Natural killer cell (primary cell): ENCODE measurements around the gene MSANTD2. TPM values are rescaled to one million over a fixed set of nuclear protein-coding genes. Genes with fewer than 3 reads are reported as not detected.

Source experiments
- ATAC-seq, 3 donors: fragments of 150-1000 bp in 2 of 3; fragments of 200-7000 bp in 1 of 3; cut with Tn5 transposase; 1 replicate in 1 of 3; 2 replicates in 2 of 3; pipeline ENCODE4 v1.10.0; 2021; ENCODE audit warnings: mild to moderate bottlenecking in 2 of 3, moderate library complexity in 2 of 3
- DNase-seq, 2 donors: peaks; one replicate each; pipeline versions ENCODE4 v3.0.0 to v3.0.0-alpha.2; 2013 to 2021; ENCODE audit warnings: mixed read lengths in 1 of 2
- H3K27ac ChIP-seq: one replicate; pipeline ENCODE4 v1.5.1; 2013; ENCODE audit warnings: mild to moderate bottlenecking, low read length
- H3K27me3 ChIP-seq: one replicate; pipeline ENCODE4 v1.6.1; 2013; ENCODE audit warnings: low read length; ENCODE audit not compliant: control insufficient read depth, insufficient read depth
- H3K36me3 ChIP-seq: one replicate; pipeline ENCODE4 v1.6.1; 2013; ENCODE audit warnings: low read length; ENCODE audit not compliant: control insufficient read depth, insufficient read depth
- H3K4me1 ChIP-seq: one replicate; pipeline ENCODE4 v1.6.1; 2013; ENCODE audit warnings: low read length; ENCODE audit not compliant: control insufficient read depth, insufficient read depth
- H3K4me3 ChIP-seq: one replicate; pipeline ENCODE4 v1.5.1; 2013; ENCODE audit warnings: low read length
- H3K9me3 ChIP-seq: one replicate; pipeline ENCODE4 v1.6.1; 2013; ENCODE audit warnings: low read length; ENCODE audit not compliant: control insufficient read depth, insufficient read depth
- H3K27ac Mint-ChIP-seq, 2 donors: one replicate each; pipeline ENCODE4 v1.8.0; 2022; ENCODE audit warnings: mild to moderate bottlenecking in 2 of 2, mixed read lengths in 2 of 2, moderate library complexity in 1 of 2
- H3K27me3 Mint-ChIP-seq, 2 donors: one replicate each; pipeline ENCODE4 v1.8.0; 2022; ENCODE audit warnings: low read depth in 2 of 2, mixed read lengths in 2 of 2
- H3K36me3 Mint-ChIP-seq: one replicate; pipeline ENCODE4 v1.8.0; 2022; ENCODE audit warnings: mixed read lengths
- H3K4me1 Mint-ChIP-seq, 2 donors: one replicate each; pipeline ENCODE4 v1.8.0; 2022; ENCODE audit warnings: mixed read lengths in 2 of 2
- H3K4me3 Mint-ChIP-seq: one replicate; pipeline ENCODE4 v1.8.0; 2022; ENCODE audit warnings: mild to moderate bottlenecking, moderate library complexity, mixed read lengths
- H3K9me3 Mint-ChIP-seq, 2 donors: one replicate each; pipeline ENCODE4 v1.8.0; 2022; ENCODE audit warnings: mixed read lengths in 2 of 2
- WGBS: methylation state at CpG from one replicate; pipeline ENCODE4 v1.1.7; 2013; ENCODE audit warnings: missing lambda C conversion rate; ENCODE audit not compliant: insufficient coverage; 5-methylcytosine and 5-hydroxymethylcytosine counted together
- intact Hi-C: fragments of 100-400 bp; cut with micrococcal nuclease; formaldehyde crosslinking; loops from one replicate; pipeline ENCODE4 v1.14.2; 2022
- total RNA-seq, 4 donors: library from RNA; stranded (reverse); fragments of 120-200 nt in 1 of 4; gene quantifications; one replicate each; pipeline versions ENCODE4 v1.2.3 to v1.2.4, GENCODE V29; 2013 to 2022
- TF ChIP-seq, protein P1 (sequence below): fragments of 200-600 bp; IDR thresholded peaks from one replicate; pipeline ENCODE4 v1.8.0; 2022; ENCODE audit warnings: antibody characterized with exemption

Gene MSANTD2
- total RNA-seq, 3 donors from 2014 or later (not counting 1 experiment from before 2014, with no cell fraction given), result 10.1 to 14.1 (median 13.3) TPM

DNA sequence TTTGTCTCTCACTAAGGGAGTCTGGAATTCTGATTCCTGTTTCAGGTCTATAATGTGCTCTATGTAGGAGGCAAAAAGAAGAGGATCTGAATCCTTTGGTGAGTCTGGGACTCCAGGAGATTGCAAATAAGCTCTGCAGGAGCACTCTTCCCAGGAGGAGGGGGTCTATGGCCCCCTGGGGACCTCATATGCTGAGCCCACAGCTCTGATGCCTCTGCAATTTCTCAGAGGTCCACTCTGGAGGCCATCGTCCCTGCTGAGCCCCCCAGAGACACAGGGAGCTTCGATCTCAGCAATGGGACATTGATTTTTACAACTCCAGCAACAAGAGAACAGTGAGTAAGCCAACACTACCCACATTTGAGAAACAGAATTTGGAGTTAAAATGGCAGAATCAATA, 80.7 kb downstream of the MSANTD2 start:
- Mint-ChIP-seq H3K9me3 (no peaks in the 10 kb centered on the region), H3K27ac (no peak overlapping the region), H3K4me3 (no peak overlapping the region), H3K4me1 (peaks cover 9 to 13% of the 10 kb centered on the region in 2 donors), H3K36me3 (no peaks in the 10 kb centered on the region), H3K27me3 (peaks cover 76 to 81% of the 10 kb centered on the region in 2 donors)
- no peak overlapping the region for H3K4me3 ChIP-seq
- H3K36me3 ChIP-seq, result no peaks in the 10 kb centered on the region
- WGBS, result 83% methylated on average over 2 of the region's 2 CpGs
- intact Hi-C loops, result no loop called here
- peaks cover 35% of the 10 kb centered on the region for H3K27me3 ChIP-seq
- ATAC-seq (no peak), DNase-seq (no peak)
- H3K9me3 ChIP-seq, result no peaks in the 10 kb centered on the region
- peaks cover 12% of the 10 kb centered on the region for H3K4me1 ChIP-seq
- TF ChIP-seq, protein P1, sequence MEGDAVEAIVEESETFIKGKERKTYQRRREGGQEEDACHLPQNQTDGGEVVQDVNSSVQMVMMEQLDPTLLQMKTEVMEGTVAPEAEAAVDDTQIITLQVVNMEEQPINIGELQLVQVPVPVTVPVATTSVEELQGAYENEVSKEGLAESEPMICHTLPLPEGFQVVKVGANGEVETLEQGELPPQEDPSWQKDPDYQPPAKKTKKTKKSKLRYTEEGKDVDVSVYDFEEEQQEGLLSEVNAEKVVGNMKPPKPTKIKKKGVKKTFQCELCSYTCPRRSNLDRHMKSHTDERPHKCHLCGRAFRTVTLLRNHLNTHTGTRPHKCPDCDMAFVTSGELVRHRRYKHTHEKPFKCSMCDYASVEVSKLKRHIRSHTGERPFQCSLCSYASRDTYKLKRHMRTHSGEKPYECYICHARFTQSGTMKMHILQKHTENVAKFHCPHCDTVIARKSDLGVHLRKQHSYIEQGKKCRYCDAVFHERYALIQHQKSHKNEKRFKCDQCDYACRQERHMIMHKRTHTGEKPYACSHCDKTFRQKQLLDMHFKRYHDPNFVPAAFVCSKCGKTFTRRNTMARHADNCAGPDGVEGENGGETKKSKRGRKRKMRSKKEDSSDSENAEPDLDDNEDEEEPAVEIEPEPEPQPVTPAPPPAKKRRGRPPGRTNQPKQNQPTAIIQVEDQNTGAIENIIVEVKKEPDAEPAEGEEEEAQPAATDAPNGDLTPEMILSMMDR, result no peak
- no peak overlapping the region for H3K27ac ChIP-seq

DNA sequence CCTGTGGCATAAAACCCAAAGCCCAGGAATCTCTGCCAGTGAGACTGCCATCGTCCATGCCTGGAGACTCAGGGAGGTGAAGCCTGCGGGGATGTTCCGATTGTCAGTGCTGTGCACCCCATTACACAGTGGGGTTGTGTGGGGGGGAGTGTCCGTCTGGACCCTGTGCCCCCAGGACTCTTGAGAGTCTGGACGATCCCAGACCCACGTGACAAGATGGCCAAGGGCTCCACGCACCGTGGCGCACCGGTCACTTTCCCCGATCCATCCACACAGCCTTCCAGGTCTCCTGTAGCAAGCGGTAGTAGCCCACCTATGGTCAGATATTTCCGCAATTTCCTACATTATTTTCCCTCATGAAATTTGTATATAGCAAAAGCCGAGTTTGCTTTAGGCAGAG, 81.4 kb downstream of the MSANTD2 start:
- WGBS, result 75% methylated on average over 13 of the region's 14 CpGs
- H3K36me3 ChIP-seq, result no peaks in the 10 kb centered on the region
- Mint-ChIP-seq H3K4me3 (no peak overlapping the region), H3K9me3 (no peaks in the 10 kb centered on the region), H3K4me1 (peaks cover 9 to 13% of the 10 kb centered on the region in 2 donors), H3K27ac (no peak overlapping the region), H3K27me3 (peaks cover 76 to 81% of the 10 kb centered on the region in 2 donors), H3K36me3 (no peaks in the 10 kb centered on the region)
- TF ChIP-seq, protein P1, result no peak
- intact Hi-C loops, result no loop called here
- H3K27ac ChIP-seq, result no peak overlapping the region
- H3K9me3 ChIP-seq, result no peaks in the 10 kb centered on the region
- H3K27me3 ChIP-seq, result peaks cover 35% of the 10 kb centered on the region
- ATAC-seq (no peak), DNase-seq (no peak)
- H3K4me3 ChIP-seq, result no peak overlapping the region
- peaks cover 12% of the 10 kb centered on the region for H3K4me1 ChIP-seq

DNA sequence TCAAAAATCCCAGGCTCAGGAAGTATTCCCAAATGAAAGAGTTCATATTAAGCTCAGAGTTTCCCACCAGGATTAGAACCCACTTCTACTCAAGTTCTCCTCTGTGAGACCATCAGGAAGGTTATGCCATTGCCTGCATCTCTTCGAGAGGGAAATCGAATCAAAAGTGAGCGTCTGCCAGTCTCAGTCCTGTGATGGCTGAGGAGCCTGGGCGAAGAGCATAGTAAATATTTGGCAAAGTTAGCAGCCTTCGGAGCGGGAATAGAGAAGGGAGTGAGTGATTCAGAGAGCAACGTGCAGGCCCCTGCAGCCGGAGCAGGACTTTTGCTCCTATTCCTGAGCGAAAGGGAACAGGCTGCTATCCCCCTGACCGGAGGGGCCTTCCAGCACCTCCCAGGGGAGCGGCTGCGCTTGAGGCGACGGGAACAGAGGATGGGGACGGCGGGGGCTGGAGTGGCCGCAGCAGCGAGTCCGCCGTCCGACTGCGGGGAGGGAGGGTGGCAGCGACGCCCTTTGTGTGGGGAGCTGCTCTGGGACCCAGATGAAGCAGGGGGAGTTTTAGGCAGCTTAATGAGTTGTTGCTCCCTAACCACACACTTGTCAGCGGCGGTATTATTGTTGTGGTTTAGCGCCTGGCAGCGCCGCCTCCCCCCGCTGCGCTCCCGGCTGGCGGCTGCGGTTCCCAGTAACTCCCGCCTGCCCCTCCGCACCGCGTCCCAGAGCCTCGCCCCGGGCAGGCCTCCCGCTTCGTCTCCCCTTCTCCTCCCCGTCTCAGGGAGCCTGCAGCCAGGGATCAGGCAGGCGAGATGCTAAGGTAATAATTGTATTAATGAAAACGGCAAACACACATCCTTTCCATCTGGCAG, 82.2 kb downstream of the MSANTD2 start:
- no peak overlapping the region for H3K27ac Mint-ChIP-seq
- peak; percentile 49 to 82 (median 52) for ATAC-seq

More for the DNA sequence above, 82.2 kb downstream of the MSANTD2 start:
- no peaks in the 10 kb centered on the region for H3K9me3 ChIP-seq
- Mint-ChIP-seq H3K9me3 (no peaks in the 10 kb centered on the region), H3K4me3 (peak overlapping the region; percentile 73), H3K36me3 (no peaks in the 10 kb centered on the region), H3K4me1 (peaks cover 9 to 13% of the 10 kb centered on the region in 2 donors), H3K27me3 (peaks cover 73 to 81% of the 10 kb centered on the region in 2 donors)
- peak in 1 of 2 donors; percentile 66 for DNase-seq
- WGBS, result 1% methylated on average over 40 of the region's 45 CpGs
- intact Hi-C loops, result no loop called here
- no peak overlapping the region for H3K4me3 ChIP-seq
- H3K36me3 ChIP-seq, result no peaks in the 10 kb centered on the region
- H3K27me3 ChIP-seq, result peaks cover 35% of the 10 kb centered on the region
- no peak overlapping the region for H3K27ac ChIP-seq
- H3K4me1 ChIP-seq, result peaks cover 12% of the 10 kb centered on the region
- TF ChIP-seq, protein P1, result no peak
